ENCODE results near the gene HSD17B8.

Gene HSD17B8

DNA sequence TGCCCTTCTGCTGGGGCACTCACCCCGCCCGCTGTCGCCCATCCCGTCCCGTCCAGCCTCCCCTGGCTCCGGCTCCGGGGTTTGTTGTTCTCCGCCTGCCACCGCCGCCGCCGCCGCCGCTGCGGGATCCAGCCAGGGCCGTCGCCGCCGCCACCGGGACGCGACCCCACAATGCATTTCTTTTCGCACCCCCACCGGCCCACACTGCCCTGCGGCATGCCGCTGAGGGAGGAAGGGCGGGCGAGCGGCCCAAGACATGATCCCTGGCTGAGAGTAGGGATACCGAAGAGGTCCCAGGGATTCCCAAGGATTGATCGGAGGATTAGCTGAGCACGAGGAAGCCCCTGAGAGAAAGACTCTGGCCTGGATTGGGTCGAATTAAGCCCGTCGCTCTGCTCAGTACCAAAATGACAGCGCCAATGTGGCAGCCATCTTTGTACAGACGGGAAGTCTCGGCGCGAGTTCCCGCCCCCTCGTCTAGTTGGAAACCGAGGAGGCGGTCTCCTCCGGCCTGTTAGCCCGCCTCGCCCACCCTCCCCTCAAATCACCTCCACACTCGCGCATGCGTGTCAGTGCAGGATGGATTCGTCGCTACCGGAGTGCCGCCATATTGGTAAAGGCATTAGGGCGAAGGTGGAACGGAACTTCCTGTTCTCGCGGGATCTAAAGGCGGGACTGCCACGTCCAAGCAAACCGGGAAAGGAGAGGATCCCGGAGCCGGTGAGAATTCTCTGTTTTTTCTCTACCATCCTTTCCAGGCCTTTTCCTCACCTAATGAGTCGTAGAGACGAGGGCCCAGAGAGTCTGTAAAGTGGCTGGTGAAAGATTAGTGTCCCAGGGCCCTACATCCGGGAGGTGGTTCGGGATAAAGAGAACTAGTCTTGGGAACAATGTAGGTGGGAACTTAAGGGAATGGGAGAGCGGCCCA is 4.0 kb upstream of the HSD17B8 start, which contains the start of the genes RXRB and SLC39A7:
Gene RXRB, minus strand, starts transcription at position 447 of the 928 bp plus-strand sequence. Its CDS starts 189 bp downstream, at position 258.
Gene SLC39A7, plus strand, starts transcription at position 649 of the 928 bp plus-strand sequence. CDS start 379 bp downstream, outside the sequence.
- H3K4me1 ChIP-seq (ENCODE audit: control insufficient read depth, insufficient read depth, low read length, unreplicated experiment), result peaks cover 44% of the 10 kb centered on the region
- H2AFZ ChIP-seq (ENCODE audit: low read length, unreplicated experiment), result peak within 1 kb of the TSS; percentile 91
- peaks cover 47% of the 10 kb centered on the region for H3K79me2 ChIP-seq (ENCODE audit: control insufficient read depth, insufficient read depth, low read length, unreplicated experiment)
- H3K36me3 ChIP-seq (ENCODE audit: insufficient read depth, low read length), result peaks cover 19% of the 10 kb centered on the region; the same call in 1 of the 2 replicates
- peak within 1 kb of the TSS; percentile 94 for H3K27ac ChIP-seq (ENCODE audit: low read depth, low read length)
- no peaks in the 10 kb centered on the region for H3K27me3 ChIP-seq (ENCODE audit: insufficient read depth, low read length)
- H3K4me3 ChIP-seq (ENCODE audit: low read depth, low read length), result peak within 1 kb of the TSS; percentile 99

DNA sequence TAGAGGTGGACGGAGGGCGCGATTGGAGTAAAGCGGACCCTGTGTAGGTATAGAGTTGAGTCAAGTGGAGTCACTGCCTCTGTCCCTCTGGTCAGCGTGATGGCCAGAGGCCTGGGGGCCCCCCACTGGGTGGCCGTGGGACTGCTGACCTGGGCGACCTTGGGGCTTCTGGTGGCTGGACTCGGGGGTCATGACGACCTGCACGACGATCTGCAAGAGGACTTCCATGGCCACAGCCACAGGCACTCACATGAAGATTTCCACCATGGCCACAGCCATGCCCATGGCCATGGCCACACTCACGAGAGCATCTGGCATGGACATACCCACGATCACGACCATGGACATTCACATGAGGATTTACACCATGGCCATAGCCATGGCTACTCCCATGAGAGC is 3.3 kb upstream of the HSD17B8 start:
- peak overlapping the region; percentile 87 for H2AFZ ChIP-seq (ENCODE audit: low read length, unreplicated experiment)
- peak overlapping the region; percentile 99 for H3K4me3 ChIP-seq (ENCODE audit: low read depth, low read length)
- H3K4me1 ChIP-seq (ENCODE audit: control insufficient read depth, insufficient read depth, low read length, unreplicated experiment), result peaks cover 50% of the 10 kb centered on the region
- peaks cover 47% of the 10 kb centered on the region for H3K79me2 ChIP-seq (ENCODE audit: control insufficient read depth, insufficient read depth, low read length, unreplicated experiment)
- peaks cover 15% of the 10 kb centered on the region; the same call in 1 of the 2 replicates for H3K36me3 ChIP-seq (ENCODE audit: insufficient read depth, low read length)
- peak overlapping the region; percentile 94 for H3K27ac ChIP-seq (ENCODE audit: low read depth, low read length)
- H3K27me3 ChIP-seq (ENCODE audit: insufficient read depth, low read length), result no peaks in the 10 kb centered on the region

DNA sequence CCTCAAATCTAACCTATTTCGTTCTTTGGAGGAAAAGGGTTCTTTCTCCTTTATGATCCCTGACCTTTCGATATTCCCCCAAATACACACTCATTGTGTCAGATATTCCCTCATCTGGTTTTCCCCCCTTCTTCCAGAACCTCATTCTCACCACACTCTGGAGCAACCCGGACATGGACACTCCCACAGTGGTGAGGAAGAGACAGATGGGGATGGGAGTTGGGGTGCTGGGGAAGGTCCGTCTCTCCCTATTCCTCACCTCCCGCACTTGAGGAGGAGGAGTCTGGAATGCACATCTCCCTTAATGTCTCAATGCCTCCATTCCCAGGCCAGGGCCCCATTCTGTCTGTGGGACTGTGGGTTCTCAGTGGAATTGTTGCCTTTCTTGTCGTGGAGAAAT is 2.5 kb upstream of the HSD17B8 start:
- Histone ChIP-seq H3K27me3 (ENCODE audit: insufficient read depth, low read length) (no peaks in the 10 kb centered on the region), H3K4me1 (ENCODE audit: control insufficient read depth, insufficient read depth, low read length, unreplicated experiment) (peaks cover 58% of the 10 kb centered on the region), H2AFZ (ENCODE audit: low read length, unreplicated experiment) (no peak overlapping the region), H3K79me2 (ENCODE audit: control insufficient read depth, insufficient read depth, low read length, unreplicated experiment) (peaks cover 47% of the 10 kb centered on the region), H3K36me3 (ENCODE audit: insufficient read depth, low read length) (peaks cover 15% of the 10 kb centered on the region; the same call in 1 of the 2 replicates), H3K4me3 (ENCODE audit: low read depth, low read length) (peak overlapping the region; percentile 99), H3K27ac (ENCODE audit: low read depth, low read length) (peak overlapping the region; percentile 94; the same call in 1 of the 2 replicates)

DNA sequence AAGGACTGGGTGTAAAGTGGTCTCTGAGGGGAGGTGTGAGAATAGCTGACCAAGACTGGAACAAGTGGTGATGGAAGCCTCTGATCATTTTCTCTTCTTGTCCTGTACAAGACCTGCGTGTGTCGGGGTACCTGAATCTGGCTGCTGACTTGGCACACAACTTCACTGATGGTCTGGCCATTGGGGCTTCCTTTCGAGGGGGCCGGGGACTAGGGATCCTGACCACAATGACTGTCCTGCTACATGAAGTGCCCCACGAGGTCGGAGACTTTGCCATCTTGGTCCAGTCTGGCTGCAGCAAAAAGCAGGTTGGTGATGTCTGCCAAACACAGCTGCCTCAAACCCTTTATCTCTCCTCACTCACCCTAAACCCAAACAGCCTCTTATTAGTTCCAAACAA is 1.7 kb upstream of the HSD17B8 start:
- Histone ChIP-seq H3K4me3 (ENCODE audit: low read depth, low read length) (peak overlapping the region; percentile 99), H3K4me1 (ENCODE audit: control insufficient read depth, insufficient read depth, low read length, unreplicated experiment) (peaks cover 62% of the 10 kb centered on the region), H3K27ac (ENCODE audit: low read depth, low read length) (no peak overlapping the region), H3K27me3 (ENCODE audit: insufficient read depth, low read length) (no peaks in the 10 kb centered on the region), H2AFZ (ENCODE audit: low read length, unreplicated experiment) (no peak overlapping the region), H3K79me2 (ENCODE audit: control insufficient read depth, insufficient read depth, low read length, unreplicated experiment) (peaks cover 47% of the 10 kb centered on the region), H3K36me3 (ENCODE audit: insufficient read depth, low read length) (peaks cover 15% of the 10 kb centered on the region; the same call in 1 of the 2 replicates)

DNA sequence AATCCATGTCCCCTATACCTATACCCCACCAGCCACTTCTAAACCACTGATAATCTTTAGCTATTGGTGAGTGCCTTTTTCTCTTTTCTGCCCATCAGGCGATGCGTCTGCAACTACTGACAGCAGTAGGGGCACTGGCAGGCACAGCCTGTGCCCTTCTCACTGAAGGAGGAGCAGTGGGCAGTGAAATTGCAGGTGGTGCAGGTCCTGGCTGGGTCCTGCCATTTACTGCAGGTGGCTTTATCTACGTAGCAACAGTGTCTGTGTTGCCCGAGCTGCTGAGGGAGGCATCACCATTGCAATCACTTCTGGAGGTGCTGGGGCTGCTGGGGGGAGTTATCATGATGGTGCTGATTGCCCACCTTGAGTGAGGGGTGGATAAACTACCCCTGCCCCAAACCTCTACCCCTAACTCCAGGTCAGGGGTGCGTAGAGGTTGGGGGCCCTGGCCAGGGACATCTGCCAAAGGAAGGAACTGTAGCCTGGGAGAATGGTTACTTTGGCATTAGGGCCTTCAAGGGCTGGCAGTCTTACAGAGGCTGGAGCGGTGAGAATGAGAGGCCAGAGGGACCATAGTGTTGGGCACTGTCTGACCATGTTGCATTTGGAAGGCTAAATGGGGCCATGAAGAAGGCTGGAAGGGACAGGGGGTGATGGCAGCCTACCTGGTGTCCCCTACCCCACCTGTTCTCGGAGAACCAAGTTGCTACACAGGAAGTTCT is 851 bp upstream of the HSD17B8 start:
- Histone ChIP-seq H3K36me3 (ENCODE audit: insufficient read depth, low read length) (peaks cover 15% of the 10 kb centered on the region; the same call in 1 of the 2 replicates), H3K27me3 (ENCODE audit: insufficient read depth, low read length) (no peaks in the 10 kb centered on the region), H3K79me2 (ENCODE audit: control insufficient read depth, insufficient read depth, low read length, unreplicated experiment) (peaks cover 47% of the 10 kb centered on the region), H3K4me1 (ENCODE audit: control insufficient read depth, insufficient read depth, low read length, unreplicated experiment) (peaks cover 55% of the 10 kb centered on the region), H3K27ac (ENCODE audit: low read depth, low read length) (peak overlapping the region; percentile 13; the same call in 1 of the 2 replicates), H2AFZ (ENCODE audit: low read length, unreplicated experiment) (no peak overlapping the region), H3K4me3 (ENCODE audit: low read depth, low read length) (peak overlapping the region; percentile 70)

DNA sequence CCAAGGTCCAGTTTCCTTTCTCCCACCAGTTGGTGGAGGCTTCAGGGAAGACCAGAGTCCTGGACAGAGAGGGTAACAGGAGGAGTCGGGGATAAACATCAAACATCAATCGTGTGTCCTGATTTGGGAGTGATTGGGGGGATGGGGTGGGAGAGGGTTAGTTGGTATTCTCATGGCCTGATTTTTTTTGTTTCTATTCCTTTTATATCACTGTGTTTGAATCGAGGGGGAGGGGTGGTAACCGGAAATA is 365 bp upstream of the HSD17B8 start:
- H3K36me3 ChIP-seq (ENCODE audit: insufficient read depth, low read length), result peaks cover 15% of the 10 kb centered on the region; the same call in 1 of the 2 replicates
- H3K27ac ChIP-seq (ENCODE audit: low read depth, low read length), result peak overlapping the region; percentile 13; the same call in 1 of the 2 replicates
- H3K4me3 ChIP-seq (ENCODE audit: low read depth, low read length), result peak overlapping the region; percentile 70
- H3K27me3 ChIP-seq (ENCODE audit: insufficient read depth, low read length), result no peaks in the 10 kb centered on the region
- H3K4me1 ChIP-seq (ENCODE audit: control insufficient read depth, insufficient read depth, low read length, unreplicated experiment), result peaks cover 51% of the 10 kb centered on the region
- H2AFZ ChIP-seq (ENCODE audit: low read length, unreplicated experiment), result no peak overlapping the region
- H3K79me2 ChIP-seq (ENCODE audit: control insufficient read depth, insufficient read depth, low read length, unreplicated experiment), result peaks cover 43% of the 10 kb centered on the region

DNA sequence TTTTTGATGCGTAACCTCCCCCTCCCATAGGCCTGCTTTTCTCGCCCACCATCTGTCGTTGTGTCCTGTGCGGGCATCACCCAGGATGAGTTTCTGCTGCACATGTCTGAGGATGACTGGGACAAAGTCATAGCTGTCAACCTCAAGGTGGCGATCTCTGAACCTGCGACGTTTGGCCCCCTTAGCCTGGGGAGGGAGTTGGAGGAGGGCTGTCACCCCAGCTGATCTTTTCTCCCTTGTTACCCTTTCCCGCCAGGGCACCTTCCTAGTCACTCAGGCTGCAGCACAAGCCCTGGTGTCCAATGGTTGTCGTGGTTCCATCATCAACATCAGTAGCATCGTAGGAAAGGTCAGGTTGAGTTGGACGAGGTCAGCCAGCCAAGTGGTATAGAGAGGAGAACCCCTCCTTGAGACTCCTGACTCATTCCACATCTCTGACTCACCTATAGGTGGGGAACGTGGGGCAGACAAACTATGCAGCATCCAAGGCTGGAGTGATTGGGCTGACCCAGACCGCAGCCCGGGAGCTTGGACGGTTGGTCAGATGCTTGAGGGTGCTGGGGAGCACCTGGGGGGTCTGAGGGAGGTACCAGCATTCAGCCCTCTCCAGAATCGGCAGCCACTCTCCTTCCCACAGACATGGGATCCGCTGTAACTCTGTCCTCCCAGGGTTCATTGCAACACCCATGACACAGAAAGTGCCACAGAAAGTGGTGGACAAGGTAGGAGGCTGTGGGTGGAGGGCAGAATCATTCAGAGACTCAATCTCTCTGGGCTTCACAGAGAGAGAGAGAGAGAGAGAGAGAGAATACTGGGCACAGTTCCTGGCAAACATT is 954 bp downstream of the HSD17B8 start:
- Histone ChIP-seq H3K4me3 (ENCODE audit: low read depth, low read length) (peak overlapping the region; percentile 70), H2AFZ (ENCODE audit: low read length, unreplicated experiment) (no peak overlapping the region), H3K27ac (ENCODE audit: low read depth, low read length) (peak overlapping the region; percentile 90), H3K79me2 (ENCODE audit: control insufficient read depth, insufficient read depth, low read length, unreplicated experiment) (peaks cover 34% of the 10 kb centered on the region), H3K36me3 (ENCODE audit: insufficient read depth, low read length) (peaks cover 15% of the 10 kb centered on the region; the same call in 1 of the 2 replicates), H3K4me1 (ENCODE audit: control insufficient read depth, insufficient read depth, low read length, unreplicated experiment) (peaks cover 51% of the 10 kb centered on the region), H3K27me3 (ENCODE audit: insufficient read depth, low read length) (no peaks in the 10 kb centered on the region)

DNA sequence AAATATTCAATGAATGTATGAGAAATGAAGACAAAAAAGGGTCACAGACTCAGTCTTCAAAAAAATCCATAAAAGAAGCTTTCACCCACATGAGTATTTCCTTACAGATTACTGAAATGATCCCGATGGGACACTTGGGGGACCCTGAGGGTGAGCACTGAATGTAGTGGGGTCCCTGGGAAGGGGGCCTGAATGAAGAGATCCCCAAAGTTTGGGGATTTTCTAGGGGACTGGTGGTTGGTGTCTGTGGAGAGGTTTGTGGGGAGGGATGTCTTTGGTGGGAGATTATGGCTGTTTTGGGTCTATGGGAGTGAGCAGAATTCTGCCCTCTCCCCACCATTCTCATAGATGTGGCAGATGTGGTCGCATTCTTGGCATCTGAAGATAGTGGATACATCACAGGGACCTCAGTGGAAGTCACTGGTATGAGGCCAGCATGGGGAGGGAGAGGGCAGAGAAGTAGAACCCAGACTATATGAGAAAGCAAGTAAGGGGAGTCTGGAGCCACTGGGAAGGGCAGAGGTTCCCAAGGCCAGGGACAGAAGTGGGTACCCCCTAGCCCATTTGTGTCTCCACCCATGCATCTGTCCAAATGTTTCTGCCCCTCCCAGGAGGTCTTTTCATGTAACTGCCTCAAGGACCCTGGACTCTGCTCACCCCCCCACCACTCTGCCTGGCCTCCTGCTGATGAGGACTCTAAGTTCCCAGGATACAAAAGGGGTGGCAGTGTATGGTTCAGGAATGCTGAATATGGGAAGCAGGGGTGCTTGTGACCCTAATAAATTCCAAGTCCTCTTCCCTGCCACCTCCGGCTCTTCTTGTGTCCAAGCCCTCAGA is 1.8 kb downstream of the HSD17B8 start:
- H3K27ac ChIP-seq (ENCODE audit: low read depth, low read length), result peak overlapping the region; percentile 90
- no peak overlapping the region for H2AFZ ChIP-seq (ENCODE audit: low read length, unreplicated experiment)
- peaks cover 51% of the 10 kb centered on the region for H3K4me1 ChIP-seq (ENCODE audit: control insufficient read depth, insufficient read depth, low read length, unreplicated experiment)
- no peaks in the 10 kb centered on the region for H3K27me3 ChIP-seq (ENCODE audit: insufficient read depth, low read length)
- H3K79me2 ChIP-seq (ENCODE audit: control insufficient read depth, insufficient read depth, low read length, unreplicated experiment), result peaks cover 29% of the 10 kb centered on the region
- H3K36me3 ChIP-seq (ENCODE audit: insufficient read depth, low read length), result peaks cover 15% of the 10 kb centered on the region; the same call in 1 of the 2 replicates
- H3K4me3 ChIP-seq (ENCODE audit: low read depth, low read length), result peak overlapping the region; percentile 79; the same call in 1 of the 2 replicates

DNA sequence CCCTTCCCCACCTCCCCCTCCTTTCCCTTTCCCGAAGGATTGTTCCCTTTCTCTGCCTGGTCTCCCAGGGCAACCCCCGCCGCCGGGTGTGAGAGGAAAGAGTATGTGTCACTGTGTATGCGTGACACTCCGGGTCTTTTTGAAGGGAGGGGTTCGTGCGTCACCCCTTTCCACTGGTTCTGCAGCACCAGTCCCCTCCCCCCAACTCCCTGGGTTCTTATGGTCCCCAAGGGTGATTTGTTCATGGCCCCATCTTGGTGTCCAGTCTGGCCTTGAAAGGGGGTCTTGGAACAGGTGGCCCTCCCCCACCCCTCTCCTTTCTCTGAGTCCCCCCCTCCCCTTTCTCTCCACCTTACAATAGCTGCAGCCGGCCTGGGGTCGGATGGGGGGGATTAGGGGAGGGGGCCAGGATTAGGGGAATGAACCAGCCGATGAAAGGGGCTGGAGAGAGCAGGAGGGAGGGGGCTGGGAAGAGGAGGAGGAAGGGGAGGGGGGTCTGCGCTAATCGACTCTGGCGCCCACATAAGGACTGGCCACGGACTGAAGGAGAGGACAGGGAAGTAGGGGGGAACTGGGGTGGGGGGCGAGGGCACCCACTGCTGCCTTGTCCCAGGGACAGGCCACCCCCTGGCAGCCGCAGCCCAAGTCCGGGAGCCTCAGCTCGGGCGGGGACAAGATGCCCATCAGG is 2.6 kb downstream of the HSD17B8 start:
- H3K27me3 ChIP-seq (ENCODE audit: insufficient read depth, low read length), result no peaks in the 10 kb centered on the region
- peaks cover 11% of the 10 kb centered on the region; the same call in 1 of the 2 replicates for H3K36me3 ChIP-seq (ENCODE audit: insufficient read depth, low read length)
- H3K4me1 ChIP-seq (ENCODE audit: control insufficient read depth, insufficient read depth, low read length, unreplicated experiment), result peaks cover 47% of the 10 kb centered on the region
- H3K27ac ChIP-seq (ENCODE audit: low read depth, low read length), result peak overlapping the region; percentile 90
- H3K79me2 ChIP-seq (ENCODE audit: control insufficient read depth, insufficient read depth, low read length, unreplicated experiment), result peaks cover 21% of the 10 kb centered on the region
- H2AFZ ChIP-seq (ENCODE audit: low read length, unreplicated experiment), result no peak overlapping the region
- H3K4me3 ChIP-seq (ENCODE audit: low read depth, low read length), result peak overlapping the region; percentile 79

Measured in ACC112 (cell line).